GM19324 (cell line): ENCODE results near the gene FRMD4B.

Experiments used
- ATAC-seq: cut with Tn5 transposase; IDR thresholded peaks from one replicate; pipeline ENCODE4 v1.9.1; 2021; ENCODE audit warnings: mild to moderate bottlenecking, moderate library complexity; ENCODE audit not compliant: unreplicated experiment, low FRiP score

The FRMD4B gene

GRCh38 chr3:69144631-69145245 lies 241.2 kb downstream of the FRMD4B start:
- no peak for ATAC-seq

- ATAC-seq = no peak
Measured at GRCh38 chr3:69143612-69144011, 242.3 kb downstream of the FRMD4B start.

- ATAC-seq = no peak
Measured at GRCh38 chr3:69142797-69143454, 243.0 kb downstream of the FRMD4B start.

- ATAC-seq = no peak
Measured at GRCh38 chr3:69142090-69142489, 243.8 kb downstream of the FRMD4B start.

GRCh38 chr3:69141313-69141712 lies 244.6 kb downstream of the FRMD4B start:
- no peak for ATAC-seq

- no peak for ATAC-seq
Measured at GRCh38 chr3:69137412-69137811, 248.5 kb downstream of the FRMD4B start.

- ATAC-seq = no peak
Measured at GRCh38 chr3:69137005-69137404, 248.9 kb downstream of the FRMD4B start.

- no peak for ATAC-seq
Measured at GRCh38 chr3:69130689-69131088, 255.2 kb downstream of the FRMD4B start.

GRCh38 chr3:69129531-69129930 lies 256.4 kb downstream of the FRMD4B start:
- no peak for ATAC-seq

- no peak for ATAC-seq
Measured at GRCh38 chr3:69128509-69128908, 257.4 kb downstream of the FRMD4B start.

- no peak for ATAC-seq
Measured at GRCh38 chr3:69126999-69127398, 258.9 kb downstream of the FRMD4B start.

GRCh38 chr3:69126216-69126615 lies 259.7 kb downstream of the FRMD4B start:
- ATAC-seq = no peak

- no peak for ATAC-seq
Measured at GRCh38 chr3:69122403-69122802, 263.5 kb downstream of the FRMD4B start, which contains the start of gene LMOD3. TSS of gene LMOD3 (minus strand) at chr3:69122595. CDS start at chr3:69122386, 209 bp downstream.

- no peak for ATAC-seq
Measured at GRCh38 chr3:69121950-69122349, 263.9 kb downstream of the FRMD4B start.

GRCh38 chr3:69121513-69121912 lies 264.4 kb downstream of the FRMD4B start:
- ATAC-seq = no peak

GRCh38 chr3:69120879-69121464 lies 264.9 kb downstream of the FRMD4B start:
- ATAC-seq = no peak
